Stimulated activated CD4-positive, alpha-beta T cell treated with anti-CD3 and anti-CD28 coated beads, TNF-alpha, amount 100 ng/mL, for 1 hour (primary cell): ENCODE results near the gene POFUT2.
"Not testable (repeated sequence)": the region's sequence is repeated elsewhere in the genome, so short reads cannot be mapped to it uniquely, and the experiment has no call there.

ENCODE experiments used
- DNase-seq, 3 donors: peaks; one replicate each; pipeline ENCODE4 v3.0.0-alpha.2; 2020; ENCODE audit warnings: low read depth in 3 of 3, low spot score in 1 of 3

The POFUT2 gene

GRCh38 chr21:45312296-45312695 lies 24.6 kb upstream of the POFUT2 start:
- no peak for DNase-seq

GRCh38 chr21:45310459-45310858 lies 22.8 kb upstream of the POFUT2 start:
- DNase-seq = no peak

- no peak for DNase-seq
These were observed 22.3 kb upstream of the POFUT2 start for GRCh38 chr21:45309987-45310381.

- DNase-seq = no peak
These were observed 21.6 kb upstream of the POFUT2 start for GRCh38 chr21:45309069-45309986.

GRCh38 chr21:45308194-45309068 lies 20.7 kb upstream of the POFUT2 start:
- no peak for DNase-seq

- DNase-seq = not testable (repeated sequence)
These were observed 20.0 kb upstream of the POFUT2 start for GRCh38 chr21:45307597-45308158.

GRCh38 chr21:45306832-45307571 lies 19.3 kb upstream of the POFUT2 start:
- no peak for DNase-seq

GRCh38 chr21:45306453-45306831 lies 18.7 kb upstream of the POFUT2 start:
- no peak for DNase-seq

GRCh38 chr21:45305836-45306235 lies 18.1 kb upstream of the POFUT2 start:
- no peak for DNase-seq

GRCh38 chr21:45304945-45305344 lies 17.2 kb upstream of the POFUT2 start:
- DNase-seq = no peak

- no peak for DNase-seq
These were observed 16.8 kb upstream of the POFUT2 start for GRCh38 chr21:45304476-45304830.

GRCh38 chr21:45303751-45304475 lies 16.2 kb upstream of the POFUT2 start:
- DNase-seq = no peak

- DNase-seq = no peak
These were observed 15.5 kb upstream of the POFUT2 start for GRCh38 chr21:45303091-45303615.

GRCh38 chr21:45302082-45303061 lies 14.7 kb upstream of the POFUT2 start:
- DNase-seq = peak; percentile 22 to 49 (median 33)

- DNase-seq = no peak
These were observed 13.9 kb upstream of the POFUT2 start for GRCh38 chr21:45301521-45302081.

- DNase-seq = no peak
These were observed 13.3 kb upstream of the POFUT2 start for GRCh38 chr21:45300786-45301520.

- no peak for DNase-seq
These were observed 12.4 kb upstream of the POFUT2 start for GRCh38 chr21:45299864-45300785.
